ENCODE data around the gene ZSWIM4.
"Not testable (repeated sequence)": the region's sequence is repeated elsewhere in the genome, so short reads cannot be mapped to it uniquely, and the experiment has no call there.

ZSWIM4 gene

DNA sequence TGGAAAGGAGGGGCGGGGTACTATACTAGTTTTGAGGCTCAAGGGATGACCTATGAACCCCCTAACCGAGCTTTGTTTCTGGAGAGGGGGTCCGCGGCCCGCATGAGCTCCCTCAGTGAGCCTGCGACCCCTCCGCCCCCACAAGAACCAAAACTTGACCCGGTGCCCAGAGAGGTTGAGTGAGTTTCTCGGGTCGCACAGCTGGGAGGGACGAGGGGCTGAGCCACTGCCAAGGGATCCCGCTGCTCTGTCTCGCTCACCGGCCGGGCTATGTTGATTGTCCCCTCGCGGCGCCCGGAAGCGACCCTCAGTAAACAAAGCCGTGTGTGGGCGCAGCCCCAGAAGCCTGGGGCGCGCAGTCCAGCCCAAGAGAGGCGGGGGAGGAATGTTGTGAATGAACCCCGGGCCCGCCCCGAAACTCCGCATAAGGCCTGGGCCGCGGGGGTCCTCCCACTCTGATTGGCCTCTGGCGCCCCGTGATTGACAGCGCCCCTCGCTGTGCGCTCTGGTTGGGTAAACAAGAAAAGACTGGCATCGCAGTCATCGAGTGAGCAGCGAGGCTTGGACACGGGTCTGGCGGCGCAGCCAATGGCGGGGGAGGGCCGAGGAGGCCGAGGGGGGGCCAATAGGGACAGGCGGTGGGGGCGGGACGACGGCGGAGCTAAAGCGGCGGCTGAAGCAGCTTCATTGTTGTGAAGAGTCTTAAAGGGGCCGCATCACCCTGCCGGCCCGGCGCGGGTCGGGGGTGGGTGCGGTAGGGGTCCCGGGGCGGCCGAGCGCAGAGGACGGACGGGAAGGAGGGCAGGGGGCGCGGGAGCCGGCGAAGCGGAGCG, at the start of gene ZSWIM4:
Gene ZSWIM4 (plus strand): TSS at position 687 of the 833 bp plus-strand sequence. CDS start 206 bp downstream, outside the sequence.
- peaks cover 23 to 41% of the 10 kb centered on the region in 2 donors for H3K4me1 Mint-ChIP-seq
- ATAC-seq (replicated peaks) (peak; percentile 97), DNase-seq (peak; percentile 97)
- H3K9me3 Mint-ChIP-seq, result no peaks in the 10 kb centered on the region
- peak within 1 kb of the TSS; percentile 97 for H3K27ac Mint-ChIP-seq
- H3K4me3 Mint-ChIP-seq, result peak within 1 kb of the TSS; percentile 93 to 100
- peaks cover 0 to 4% of the 10 kb centered on the region in 2 donors for H3K36me3 Mint-ChIP-seq
- no peaks in the 10 kb centered on the region for H3K27me3 Mint-ChIP-seq

DNA sequence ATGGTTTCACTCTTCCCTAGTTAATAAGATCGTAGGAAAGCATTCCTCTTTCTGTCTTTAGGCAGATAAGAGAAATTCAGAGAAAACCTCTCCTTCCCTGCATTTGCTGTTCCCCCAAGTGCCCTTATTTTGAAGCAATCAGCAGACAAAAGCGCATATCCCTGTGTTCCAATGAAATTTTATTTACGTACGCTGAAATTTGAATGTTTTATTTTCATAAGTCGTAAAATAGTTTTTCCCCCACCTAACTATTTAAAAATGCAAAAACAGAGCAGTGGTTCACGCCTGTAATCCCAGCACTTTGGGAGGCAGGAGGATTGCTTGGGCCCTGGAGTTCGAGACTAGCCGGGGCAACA, 48.2 kb upstream of the ZSWIM4 start:
- peaks cover 13 to 16% of the 10 kb centered on the region in 2 donors for H3K36me3 Mint-ChIP-seq
- H3K27me3 Mint-ChIP-seq, result no peaks in the 10 kb centered on the region
- peak overlapping the region; percentile 93 for H3K27ac Mint-ChIP-seq
- H3K4me3 Mint-ChIP-seq, result peak overlapping the region; percentile 89
- no peak for ATAC-seq (replicated peaks)
- peaks cover 0 to 3% of the 10 kb centered on the region in 2 donors for H3K9me3 Mint-ChIP-seq
- peaks cover 12 to 35% of the 10 kb centered on the region in 2 donors for H3K4me1 Mint-ChIP-seq
- DNase-seq, result no peak

DNA sequence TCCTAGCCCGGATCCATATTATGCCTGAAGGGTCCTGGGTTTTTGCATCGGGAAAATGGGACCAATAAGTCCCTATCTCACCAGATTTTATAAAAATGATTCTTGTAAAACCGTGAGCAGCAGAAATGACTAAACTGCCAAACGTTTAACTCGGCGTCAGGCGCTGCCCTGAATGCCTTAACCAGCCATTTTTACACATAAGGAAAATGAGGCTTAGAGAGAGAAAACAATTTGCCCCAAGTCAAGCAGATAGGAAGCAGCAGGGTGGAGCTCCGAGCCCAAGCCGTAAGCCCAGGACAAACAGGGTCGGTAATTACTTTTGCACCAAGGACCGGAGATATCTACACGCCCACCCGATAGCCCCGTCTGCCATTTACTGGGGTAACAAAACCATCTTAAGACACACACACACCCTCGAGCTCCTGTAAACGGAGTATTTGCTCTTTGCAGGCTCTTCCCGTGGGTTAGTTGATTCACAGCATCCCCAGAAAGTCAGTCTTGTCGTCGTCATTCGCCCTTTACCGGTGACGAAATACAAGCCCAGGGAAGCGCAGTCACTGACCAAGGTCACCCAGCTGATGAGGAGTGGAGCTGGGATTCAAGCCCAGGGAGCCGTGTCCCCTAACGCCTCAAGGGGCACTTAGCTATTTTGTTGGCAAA, 46.9 kb upstream of the ZSWIM4 start:
- Mint-ChIP-seq H3K27ac (peak overlapping the region; percentile 93), H3K4me3 (peak overlapping the region; percentile 89), H3K9me3 (peaks cover 0 to 3% of the 10 kb centered on the region in 2 donors), H3K4me1 (peaks cover 12 to 35% of the 10 kb centered on the region in 2 donors), H3K36me3 (peaks cover 20 to 23% of the 10 kb centered on the region in 2 donors), H3K27me3 (no peaks in the 10 kb centered on the region)
- ATAC-seq (replicated peaks) (peak in 1 of 2 donors; percentile 4), DNase-seq (no peak)

DNA sequence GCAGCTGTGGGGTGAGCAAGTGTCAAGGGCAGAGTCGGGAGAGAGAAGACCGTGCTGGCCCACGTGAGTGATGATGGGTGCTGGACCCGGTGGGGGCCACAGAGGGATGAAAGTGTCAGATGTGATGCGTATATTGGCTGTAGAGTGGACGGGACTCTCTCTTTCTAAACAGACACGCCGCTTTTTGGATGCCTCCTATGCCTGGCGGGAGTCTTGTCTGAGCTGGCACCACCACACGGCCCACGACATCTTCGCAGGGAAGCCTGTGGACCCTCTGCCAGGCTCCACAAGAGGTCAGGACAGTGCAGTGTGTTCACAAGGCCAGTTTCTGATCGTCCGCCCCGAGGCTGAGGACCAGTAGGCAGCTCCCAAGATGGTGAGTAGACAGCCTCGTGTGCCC, 43.8 kb upstream of the ZSWIM4 start:
- H3K27me3 Mint-ChIP-seq, result no peaks in the 10 kb centered on the region
- no peak overlapping the region for H3K4me3 Mint-ChIP-seq
- H3K27ac Mint-ChIP-seq, result peak overlapping the region; percentile 25
- no peak for ATAC-seq (replicated peaks)
- peaks cover 34 to 36% of the 10 kb centered on the region in 2 donors for H3K36me3 Mint-ChIP-seq
- DNase-seq, result no peak
- peaks cover 0 to 3% of the 10 kb centered on the region in 2 donors for H3K9me3 Mint-ChIP-seq
- peaks cover 14 to 41% of the 10 kb centered on the region in 2 donors for H3K4me1 Mint-ChIP-seq

GRCh38 chr19:13753622-13754021, 41.6 kb upstream of the ZSWIM4 start:
- H3K9me3 Mint-ChIP-seq; H3K4me3 Mint-ChIP-seq; H3K27ac Mint-ChIP-seq; ATAC-seq (replicated peaks); DNase-seq; H3K27me3 Mint-ChIP-seq: not testable (repeated sequence)
- Mint-ChIP-seq H3K36me3 (peaks cover 48 to 52% of the 10 kb centered on the region in 2 donors), H3K4me1 (peaks cover 9 to 29% of the 10 kb centered on the region in 2 donors)

- Mint-ChIP-seq H3K4me3 (no peak overlapping the region), H3K27ac (no peak overlapping the region), H3K4me1 (peaks cover 3 to 9% of the 10 kb centered on the region in 2 donors), H3K36me3 (peaks cover 52 to 54% of the 10 kb centered on the region in 2 donors), H3K27me3 (no peaks in the 10 kb centered on the region), H3K9me3 (no peaks in the 10 kb centered on the region)
- no peak for DNase-seq
- ATAC-seq (replicated peaks), result no peak
Measured at GRCh38 chr19:13756210-13756609, 39.0 kb upstream of the ZSWIM4 start.

GRCh38 chr19:13757805-13758772, 37.2 kb upstream of the ZSWIM4 start:
- H3K4me3 Mint-ChIP-seq, result no peak overlapping the region
- peaks cover 49 to 52% of the 10 kb centered on the region in 2 donors for H3K36me3 Mint-ChIP-seq
- no peak overlapping the region for H3K27ac Mint-ChIP-seq

DNA sequence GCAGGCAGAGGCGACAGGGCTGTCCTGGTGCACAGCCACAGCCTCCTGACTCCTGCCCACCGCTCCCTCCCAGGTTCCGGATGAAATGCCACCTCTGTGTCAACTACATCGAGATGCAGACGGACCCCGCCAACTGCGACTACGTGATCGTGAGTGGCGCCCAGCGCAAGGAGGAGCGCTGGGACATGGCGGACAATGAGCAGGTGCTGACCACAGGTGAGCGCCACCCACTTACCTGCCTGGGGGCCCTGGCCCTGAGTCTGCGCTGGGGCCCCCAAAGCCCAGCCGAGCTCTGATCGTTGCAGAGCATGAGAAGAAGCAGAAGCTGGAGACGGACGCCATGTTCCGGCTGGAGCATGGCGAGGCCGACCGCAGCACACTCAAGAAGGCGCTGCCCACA, 36.4 kb upstream of the ZSWIM4 start:
- ATAC-seq (replicated peaks) (no peak), DNase-seq (no peak)
- Mint-ChIP-seq H3K36me3 (peaks cover 49 to 55% of the 10 kb centered on the region in 2 donors), H3K27me3 (no peaks in the 10 kb centered on the region), H3K27ac (no peak overlapping the region), H3K9me3 (no peaks in the 10 kb centered on the region), H3K4me1 (peaks cover 4 to 19% of the 10 kb centered on the region in 2 donors), H3K4me3 (no peak overlapping the region)

More at GRCh38 chr19:13757805-13758772, 37.2 kb upstream of the ZSWIM4 start:
- Mint-ChIP-seq H3K27me3 (no peaks in the 10 kb centered on the region), H3K4me1 (peaks cover 3 to 12% of the 10 kb centered on the region in 2 donors), H3K9me3 (no peaks in the 10 kb centered on the region)
- DNase-seq (no peak), ATAC-seq (replicated peaks) (no peak)

DNA sequence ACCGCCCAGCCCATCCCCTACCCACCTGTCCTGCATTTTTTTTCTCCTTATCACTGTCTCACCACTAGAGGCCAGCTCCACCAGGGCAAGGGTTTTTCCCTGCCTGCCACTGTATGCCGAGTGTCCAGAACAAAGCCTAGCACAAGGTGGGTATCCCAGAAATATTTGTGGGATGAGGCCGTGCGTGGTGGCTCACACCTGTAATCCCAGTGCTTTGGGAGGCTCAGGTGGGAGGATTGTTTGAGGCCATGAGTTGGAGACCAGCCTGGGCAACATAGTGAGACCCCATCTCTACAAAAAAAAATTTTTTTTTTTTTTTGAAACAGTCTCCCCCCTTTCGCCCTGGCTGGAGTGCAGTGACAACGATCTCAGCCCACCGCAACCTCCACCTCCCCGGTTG, 33.8 kb upstream of the ZSWIM4 start:
- Mint-ChIP-seq H3K9me3 (no peaks in the 10 kb centered on the region), H3K36me3 (peaks cover 38 to 45% of the 10 kb centered on the region in 2 donors), H3K27ac (no peak overlapping the region), H3K4me3 (no peak overlapping the region), H3K4me1 (peaks cover 10 to 24% of the 10 kb centered on the region in 2 donors), H3K27me3 (no peaks in the 10 kb centered on the region)
- ATAC-seq (replicated peaks) (no peak), DNase-seq (no peak)

DNA sequence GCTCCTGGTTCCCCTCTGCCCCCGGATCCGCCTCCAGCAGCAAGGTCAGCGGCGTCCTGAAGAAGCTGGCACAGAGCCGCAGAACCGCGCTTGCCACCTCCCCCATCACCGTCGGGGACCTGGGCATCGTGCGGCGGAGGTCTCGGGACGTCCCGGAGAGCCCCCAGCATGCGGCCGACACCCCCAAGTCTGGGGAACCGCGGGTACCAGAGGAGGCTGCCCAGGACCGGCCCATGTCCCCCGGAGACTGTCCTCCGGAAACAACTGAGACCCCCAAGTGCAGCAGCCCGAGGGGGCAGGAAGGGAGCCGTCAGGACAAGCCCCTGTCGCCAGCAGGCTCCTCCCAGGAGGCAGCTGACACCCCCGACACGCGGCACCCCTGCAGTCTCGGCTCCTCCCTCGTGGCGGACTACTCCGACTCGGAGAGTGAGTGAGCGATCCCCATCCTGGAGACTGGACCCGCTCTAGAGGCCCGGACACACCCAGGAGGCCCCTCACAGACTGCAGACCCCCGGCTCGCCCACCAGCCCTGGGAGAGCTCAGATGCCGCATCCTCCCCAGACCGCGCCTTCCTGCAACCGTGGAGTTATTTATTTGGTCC, 32.5 kb upstream of the ZSWIM4 start:
- H3K4me3 Mint-ChIP-seq, result no peak overlapping the region

DNA sequence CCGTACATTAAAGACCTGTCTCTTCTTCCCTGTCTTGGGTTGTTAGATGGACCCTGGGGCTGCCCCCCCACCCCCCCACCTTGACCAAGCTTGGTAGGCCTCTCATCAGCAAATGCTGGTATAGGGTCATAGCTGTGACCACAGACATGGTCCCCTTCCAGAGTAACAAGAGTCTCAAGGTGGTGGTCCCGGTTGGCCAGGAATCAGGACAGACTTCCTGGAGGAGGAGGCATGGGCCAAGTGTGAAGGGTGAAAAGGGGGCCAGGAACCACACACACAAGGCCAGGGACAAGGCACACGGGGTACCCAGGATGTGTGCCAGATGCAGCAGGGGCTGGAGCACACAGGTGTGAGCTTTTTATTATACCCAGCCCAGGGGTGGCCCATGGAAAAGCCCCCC, 32.0 kb upstream of the ZSWIM4 start:
- peaks cover 13 to 24% of the 10 kb centered on the region in 2 donors for H3K4me1 Mint-ChIP-seq
- no peaks in the 10 kb centered on the region for H3K27me3 Mint-ChIP-seq
- no peak for ATAC-seq (replicated peaks)
- H3K27ac Mint-ChIP-seq, result no peak overlapping the region
- no peak for DNase-seq
- peaks cover 27 to 35% of the 10 kb centered on the region in 2 donors for H3K36me3 Mint-ChIP-seq
- H3K4me3 Mint-ChIP-seq, result peak overlapping the region; percentile 65 to 70
- no peaks in the 10 kb centered on the region for H3K9me3 Mint-ChIP-seq

More for the DNA sequence above, 32.5 kb upstream of the ZSWIM4 start:
- H3K27me3 Mint-ChIP-seq, result no peaks in the 10 kb centered on the region
- no peaks in the 10 kb centered on the region for H3K9me3 Mint-ChIP-seq
- DNase-seq, result no peak
- H3K27ac Mint-ChIP-seq, result no peak overlapping the region
- H3K4me1 Mint-ChIP-seq, result peaks cover 10 to 24% of the 10 kb centered on the region in 2 donors
- peaks cover 29 to 36% of the 10 kb centered on the region in 2 donors for H3K36me3 Mint-ChIP-seq
- ATAC-seq (replicated peaks), result no peak

GRCh38 chr19:13764101-13764807, 31.0 kb upstream of the ZSWIM4 start, which contains the start of gene MRI1:
TSS of gene MRI1 (plus strand) at chr19:13764522. CDS start at chr19:13764589, 67 bp downstream.
- peaks cover 20 to 27% of the 10 kb centered on the region in 2 donors for H3K36me3 Mint-ChIP-seq
- H3K9me3 Mint-ChIP-seq, result no peaks in the 10 kb centered on the region
- peak within 1 kb of the TSS; percentile 85 to 88 for H3K4me3 Mint-ChIP-seq
- peak; percentile 48 for DNase-seq
- peak within 1 kb of the TSS; percentile 84 for H3K27ac Mint-ChIP-seq
- H3K4me1 Mint-ChIP-seq, result peaks cover 13 to 24% of the 10 kb centered on the region in 2 donors
- no peaks in the 10 kb centered on the region for H3K27me3 Mint-ChIP-seq
- peak; percentile 80 to 82 for ATAC-seq (replicated peaks)
